NCI-H524 (cell line): ENCODE measurements around the gene SYT10.
"Not testable (repeated sequence)": the region's sequence is repeated elsewhere in the genome, so short reads cannot be mapped to it uniquely, and the experiment has no call there.

Experiments used
- DNase-seq, 2 experiments: peaks; one replicate each; lab custom pipeline; 2025; lab: John Stamatoyannopoulos, UW

The SYT10 gene

DNA sequence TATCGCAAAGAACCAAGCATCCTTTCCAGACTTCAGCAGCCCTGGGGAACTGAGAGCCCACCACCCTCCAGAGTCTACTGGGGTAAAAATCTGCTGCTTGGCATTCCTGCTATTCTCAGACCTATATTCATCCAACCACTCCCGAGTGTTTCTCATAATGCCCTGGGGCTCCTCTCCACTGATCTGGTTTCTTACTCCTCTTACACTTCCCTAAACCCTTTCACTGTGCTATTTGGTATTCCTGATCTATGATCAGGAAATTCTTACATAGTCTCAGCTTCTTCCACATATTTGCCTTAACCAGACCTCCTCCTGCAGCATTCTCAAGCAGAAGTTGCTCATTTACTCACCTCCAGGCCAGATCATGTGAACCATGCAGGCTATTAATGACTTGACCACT lies 82.4 kb downstream of the SYT10 start:
- no peak for DNase-seq

GRCh38 chr12:33349791-33350190 lies 89.8 kb downstream of the SYT10 start:
- DNase-seq: no peak

DNA sequence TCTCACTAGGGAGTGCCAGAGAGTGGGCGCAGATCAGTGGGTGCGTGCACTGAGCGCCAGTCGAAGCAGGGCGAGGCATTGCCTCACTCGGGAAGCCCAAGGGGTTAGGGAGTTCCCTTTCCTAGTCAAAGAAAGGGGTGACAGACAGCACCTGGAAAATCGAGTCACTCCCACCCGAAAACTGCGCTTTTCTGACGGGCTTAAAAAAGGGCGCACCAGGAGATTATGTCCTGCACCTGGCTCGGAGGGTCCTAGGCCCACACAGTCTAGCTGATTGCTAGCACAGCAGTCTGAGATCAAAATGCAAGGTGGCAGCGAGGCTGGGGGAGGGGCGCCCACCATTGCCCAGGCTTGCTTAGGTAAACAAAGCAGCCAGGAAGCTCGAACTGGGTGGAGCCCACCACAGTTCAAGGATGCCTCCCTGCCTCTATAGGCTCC lies 107.6 kb downstream of the SYT10 start:
- not testable (repeated sequence) for DNase-seq

DNA sequence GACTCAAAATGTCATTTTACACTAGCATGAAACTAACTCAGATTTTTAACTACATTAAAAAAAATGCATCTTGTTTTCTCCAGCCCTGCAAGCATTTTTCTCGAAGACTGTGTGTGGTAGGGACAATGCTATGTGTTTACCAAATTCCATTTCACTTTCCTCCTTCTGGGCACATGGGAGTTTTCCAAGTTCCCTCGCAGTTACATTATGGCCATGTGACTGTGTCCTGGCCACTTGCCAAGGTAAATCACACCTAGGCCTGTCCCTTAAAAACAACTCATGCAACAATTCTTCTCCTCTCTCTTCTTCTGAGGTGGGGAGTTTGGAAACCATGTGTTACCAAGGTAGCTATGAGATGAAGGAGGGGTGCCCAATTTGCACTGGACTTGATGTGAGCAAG lies 108.7 kb downstream of the SYT10 start:
- DNase-seq: no peak
